Lung (tissue), 12 donors: ENCODE data around the gene CFAP43. TPM values are rescaled to one million over a fixed set of nuclear protein-coding genes. Genes with fewer than 3 reads are reported as not detected.

Experiments used
- ATAC-seq: fragments of 200-7000 bp; cut with Tn5 transposase; one replicate; pipeline ENCODE4 v1.9.1; 2020; ENCODE audit warnings: moderate number of reproducible peaks; ENCODE audit not compliant: insufficient read depth, low FRiP score
- DNase-seq, 3 donors: peaks; one replicate each; pipeline ENCODE4 v3.0.0-alpha.2; 2013 to 2017
- H3K27ac ChIP-seq, 2 donors: one replicate each; pipeline ENCODE4 v1.5.1; 2013; ENCODE audit warnings: mild to moderate bottlenecking in 2 of 2, moderate library complexity in 2 of 2, control low read depth in 1 of 2, inconsistent platforms in 1 of 2, low read depth in 1 of 2, low read length in 1 of 2
- H3K27me3 ChIP-seq, 3 donors: one replicate each; pipeline ENCODE4 v1.5.1; 2013; ENCODE audit warnings: low read length in 2 of 3; ENCODE audit not compliant: control insufficient read depth in 3 of 3, insufficient read depth in 3 of 3
- H3K36me3 ChIP-seq, 4 donors: one replicate each; pipeline ENCODE4 v1.5.1; 2013; ENCODE audit warnings: low read length in 4 of 4, mild to moderate bottlenecking in 1 of 4, moderate library complexity in 1 of 4; ENCODE audit not compliant: control insufficient read depth in 4 of 4, insufficient read depth in 4 of 4
- H3K4me1 ChIP-seq, 5 donors: one replicate each; pipeline ENCODE4 v1.5.1; 2013; ENCODE audit warnings: low read length in 5 of 5, mild to moderate bottlenecking in 2 of 5, moderate library complexity in 1 of 5; ENCODE audit not compliant: control insufficient read depth in 5 of 5, insufficient read depth in 5 of 5
- H3K4me3 ChIP-seq: one replicate; pipeline ENCODE4 v1.5.1; 2013; ENCODE audit warnings: mild to moderate bottlenecking, control low read depth, moderate library complexity
- H3K9ac ChIP-seq, 2 donors: one replicate each; pipeline ENCODE4 v1.5.1; 2013; ENCODE audit warnings: low read length in 2 of 2, control low read depth in 1 of 2; ENCODE audit not compliant: insufficient read depth in 1 of 2
- H3K9me3 ChIP-seq, 4 donors: one replicate each; pipeline ENCODE4 v1.5.1; 2013; ENCODE audit warnings: low read length in 3 of 4, mild to moderate bottlenecking in 1 of 4, moderate library complexity in 1 of 4; ENCODE audit not compliant: control insufficient read depth in 4 of 4, insufficient read depth in 3 of 4
- CTCF ChIP-seq: IDR thresholded peaks from 2 replicates; pipeline ENCODE4 v1.5.1; 2012; ENCODE audit warnings: mild to moderate bottlenecking; ENCODE audit errors: control extremely low read depth, extremely low read depth
- WGBS, 2 donors: extraction: QIAGEN DNeasy Blood & Tissue Kit; methylation state at CpG; one replicate each; pipeline ENCODE4 v1.1.7; 2013; 5-methylcytosine and 5-hydroxymethylcytosine counted together
- polyA plus RNA-seq, 2 donors: library from polyadenylated mRNA; stranded (reverse); fragments of 200-250 nt; gene quantifications; one replicate each; pipeline ENCODE4 v1.2.1, GENCODE V29; 2013
- total RNA-seq, 2 donors: library from RNA; depleted of rRNA in 1 of 2; stranded (reverse); fragments of >200 nt in 1 of 2; gene quantifications; one replicate each; pipeline ENCODE4 v1.2.1, GENCODE V29; 2014 to 2021
- donor health status: control.
- donor health status: control.
- donor health status: Bipolar disorder and iron deficiency.
- donor health status: healthy.
- donor health status: DM: yes; HTN: yes; CAD: no.

Gene CFAP43
- total and polyA plus RNA-seq, 4 donors, result 8.4 to 71.6 (median 20.1) TPM

GRCh38 chr10:104100795-104101194 lies 131.4 kb downstream of the CFAP43 start:
- no peaks in the 10 kb centered on the region for H3K4me1 ChIP-seq
- WGBS, 2 donors, result 0% methylated on average over 1 of the region's 1 CpG
- H3K9ac ChIP-seq, result no peak overlapping the region
- TF ChIP-seq CTCF, result no peak
- ATAC-seq (no peak), DNase-seq (no peak)
- no peaks in the 10 kb centered on the region for H3K36me3 ChIP-seq
- H3K27ac ChIP-seq, result no peak overlapping the region
- no peaks in the 10 kb centered on the region for H3K27me3 ChIP-seq
- peaks cover 0 to 2% (median under 1%) of the 10 kb centered on the region in 4 donors for H3K9me3 ChIP-seq
- no peak overlapping the region for H3K4me3 ChIP-seq

GRCh38 chr10:104099941-104100340 lies 132.2 kb downstream of the CFAP43 start:
- Histone ChIP-seq H3K4me1 (no peaks in the 10 kb centered on the region), H3K4me3 (no peak overlapping the region), H3K36me3 (no peaks in the 10 kb centered on the region), H3K9ac (no peak overlapping the region), H3K27me3 (no peaks in the 10 kb centered on the region), H3K27ac (no peak overlapping the region), H3K9me3 (peaks cover 0 to 2% (median under 1%) of the 10 kb centered on the region in 4 donors)
- DNase-seq (no peak), ATAC-seq (no peak)
- TF ChIP-seq CTCF, result no peak

- no peak overlapping the region for H3K4me3 ChIP-seq
- no peaks in the 10 kb centered on the region for H3K4me1 ChIP-seq
- no peak for DNase-seq
- TF ChIP-seq CTCF, result no peak
- H3K36me3 ChIP-seq, result no peaks in the 10 kb centered on the region
- ATAC-seq, result no peak
- H3K9me3 ChIP-seq, result peaks cover 0 to 2% (median under 1%) of the 10 kb centered on the region in 4 donors
- H3K27me3 ChIP-seq, result no peaks in the 10 kb centered on the region
- H3K9ac ChIP-seq, result no peak overlapping the region
- H3K27ac ChIP-seq, result no peak overlapping the region
- WGBS, 2 donors, result 83 to 92% methylated on average over 3 of the region's 3 CpGs
These were observed 132.9 kb downstream of the CFAP43 start for GRCh38 chr10:104099269-104099668.

- Histone ChIP-seq H3K27me3 (no peaks in the 10 kb centered on the region), H3K4me3 (no peak overlapping the region), H3K9ac (no peak overlapping the region), H3K4me1 (no peaks in the 10 kb centered on the region), H3K9me3 (peaks cover 0 to 2% (median under 1%) of the 10 kb centered on the region in 4 donors), H3K27ac (no peak overlapping the region), H3K36me3 (no peaks in the 10 kb centered on the region)
- 95 to 96% methylated on average over 4 of the region's 4 CpGs for WGBS, 2 donors
- TF ChIP-seq CTCF, result no peak
- DNase-seq (no peak), ATAC-seq (no peak)
These were observed 133.7 kb downstream of the CFAP43 start for GRCh38 chr10:104098358-104098925.
